CD14-positive monocyte (primary cell): Measurements from ENCODE around the gene DNMBP. TPM values are rescaled to one million over a fixed set of nuclear protein-coding genes. Genes with fewer than 3 reads are reported as not detected.

Experiments used
- DNase-seq, 3 donors: peaks; one replicate each; pipeline ENCODE4 v3.0.0-alpha.2; 2011 to 2022
- H2AFZ ChIP-seq: 2 replicates; pipeline ENCODE4 v1.6.0; 2012; ENCODE audit warnings: mild to moderate bottlenecking, low read depth, low read length, inconsistent platforms; ENCODE audit not compliant: insufficient read depth, poor library complexity, severe bottlenecking
- H3K27ac ChIP-seq, 2 donors: 1 replicate in 1 of 2; 2 replicates in 1 of 2; pipeline ENCODE4 v1.5.1; 2012 to 2013; ENCODE audit warnings: low read length in 2 of 2, control low read depth in 1 of 2, inconsistent platforms in 1 of 2, low read depth in 1 of 2, mild to moderate bottlenecking in 1 of 2
- H3K27me3 ChIP-seq, 2 donors: one replicate each; pipeline versions ENCODE4 v1.6.0 to v1.6.1; 2011 to 2013; ENCODE audit warnings: low read length in 2 of 2; ENCODE audit not compliant: control insufficient read depth in 2 of 2, insufficient read depth in 2 of 2
- H3K36me3 ChIP-seq, 2 donors: replicated peaks in 1 of 2; 1 replicate in 1 of 2; 2 replicates in 1 of 2; pipeline versions ENCODE4 v1.5.1 to v1.6.1; 2012 to 2013; ENCODE audit warnings: low read length in 2 of 2, control low read depth in 1 of 2, inconsistent platforms in 1 of 2, mild to moderate bottlenecking in 1 of 2; ENCODE audit not compliant: insufficient read depth in 2 of 2, control insufficient read depth in 1 of 2
- H3K4me1 ChIP-seq, 2 donors: 1 replicate in 1 of 2; 2 replicates in 1 of 2; pipeline versions ENCODE4 v1.5.1 to v1.6.1; 2012 to 2013; ENCODE audit warnings: low read length in 2 of 2, control low read depth in 1 of 2, inconsistent platforms in 1 of 2, mild to moderate bottlenecking in 1 of 2, moderate library complexity in 1 of 2; ENCODE audit not compliant: insufficient read depth in 2 of 2, control insufficient read depth in 1 of 2
- H3K4me2 ChIP-seq: replicated peaks from 2 replicates; pipeline ENCODE3; 2012; ENCODE audit warnings: low read length, moderate library complexity, mild to moderate bottlenecking; ENCODE audit not compliant: poor library complexity, severe bottlenecking; ENCODE audit errors: extremely low read depth
- H3K4me3 ChIP-seq, 3 experiments: fragments of 200-600 bp in 1 of 3; sonication (generic) in 1 of 3; replicated peaks in 1 of 3; 1 replicate in 2 of 3; 2 replicates in 1 of 3; pipeline ENCODE4 v1.5.1; 2011 to 2013; ENCODE audit warnings: low read length in 3 of 3, mild to moderate bottlenecking in 3 of 3, control low read depth in 2 of 3, low read depth in 2 of 3, inconsistent platforms in 1 of 3, moderate library complexity in 1 of 3
- H3K79me2 ChIP-seq: 2 replicates; pipeline ENCODE4 v1.6.0; 2012; ENCODE audit warnings: mild to moderate bottlenecking, control low read depth, inconsistent platforms, low read length, moderate library complexity; ENCODE audit not compliant: insufficient read depth
- H3K9ac ChIP-seq: 2 replicates; pipeline ENCODE4 v1.6.0; 2017; ENCODE audit warnings: low read length, mild to moderate bottlenecking; ENCODE audit not compliant: insufficient read depth, poor library complexity, severe bottlenecking
- H3K9me3 ChIP-seq, 2 donors: replicated peaks in 1 of 2; 1 replicate in 1 of 2; 2 replicates in 1 of 2; pipeline versions ENCODE4 v1.5.1 to v1.6.1; 2012 to 2013; ENCODE audit warnings: low read length in 2 of 2, control low read depth in 1 of 2; ENCODE audit not compliant: control insufficient read depth in 1 of 2, insufficient read depth in 1 of 2
- H4K20me1 ChIP-seq: 2 replicates; pipeline ENCODE4 v1.6.0; 2012; ENCODE audit warnings: mild to moderate bottlenecking, low read length, control low read depth, moderate library complexity; ENCODE audit not compliant: insufficient read depth
- H3K27ac Mint-ChIP-seq, 7 donors: one replicate each; pipeline ENCODE4 v1.8.0; 2020; ENCODE audit warnings: mild to moderate bottlenecking in 7 of 7, mixed read lengths in 7 of 7, moderate library complexity in 6 of 7, inconsistent platforms in 2 of 7
- H3K27me3 Mint-ChIP-seq, 3 donors: one replicate each; pipeline ENCODE4 v1.8.0; 2021 to 2022; ENCODE audit warnings: low read depth in 3 of 3, mild to moderate bottlenecking in 3 of 3, mixed read lengths in 3 of 3, moderate library complexity in 3 of 3, inconsistent platforms in 1 of 3
- H3K36me3 Mint-ChIP-seq, 2 donors: one replicate each; pipeline ENCODE4 v1.8.0; 2020; ENCODE audit warnings: mixed read lengths in 2 of 2, inconsistent platforms in 1 of 2, mild to moderate bottlenecking in 1 of 2
- H3K4me1 Mint-ChIP-seq: one replicate; pipeline ENCODE4 v1.8.0; 2020; ENCODE audit warnings: mild to moderate bottlenecking, mixed read lengths
- H3K4me3 Mint-ChIP-seq, 2 donors: one replicate each; pipeline ENCODE4 v1.8.0; 2020; ENCODE audit warnings: mild to moderate bottlenecking in 2 of 2, mixed read lengths in 2 of 2, moderate library complexity in 1 of 2
- H3K9me3 Mint-ChIP-seq, 7 donors: one replicate each; pipeline ENCODE4 v1.8.0; 2020 to 2022; ENCODE audit warnings: mixed read lengths in 7 of 7, mild to moderate bottlenecking in 6 of 7, moderate library complexity in 6 of 7, inconsistent platforms in 2 of 7
- WGBS: methylation state at CpG from one replicate; pipeline ENCODE4 v1.1.5; 2013; ENCODE audit warnings: missing lambda C conversion rate; ENCODE audit not compliant: insufficient coverage; 5-methylcytosine and 5-hydroxymethylcytosine counted together
- intact Hi-C, 2 donors: fragments of 100-400 bp; cut with micrococcal nuclease; formaldehyde crosslinking; loops; one replicate each; pipeline versions ENCODE4 v1.15.0 to v1.15.1; 2023
- polyA plus RNA-seq, 3 donors: library from polyadenylated mRNA; depleted of rRNA in 1 of 3; unstranded in 2 of 3; stranded (reverse) in 1 of 3; fragments of 300-500 nt in 2 of 3; fragments of >200 nt in 1 of 3; fragmentation: Illumina TruSeq in 2 of 3; gene quantifications; 1 replicate in 2 of 3; 2 replicates in 1 of 3; pipeline ENCODE4 v1.2.3, GENCODE V29; 2012 to 2021
- TF ChIP-seq, protein P1 (sequence below): fragments of 200-600 bp; IDR thresholded peaks from one replicate; pipeline ENCODE4 v1.8.0; 2022; ENCODE audit warnings: antibody characterized with exemption, mild to moderate bottlenecking

Gene DNMBP
- polyA plus RNA-seq, 3 donors, result 0.83 to 10.3 (median 1.2) TPM

DNA sequence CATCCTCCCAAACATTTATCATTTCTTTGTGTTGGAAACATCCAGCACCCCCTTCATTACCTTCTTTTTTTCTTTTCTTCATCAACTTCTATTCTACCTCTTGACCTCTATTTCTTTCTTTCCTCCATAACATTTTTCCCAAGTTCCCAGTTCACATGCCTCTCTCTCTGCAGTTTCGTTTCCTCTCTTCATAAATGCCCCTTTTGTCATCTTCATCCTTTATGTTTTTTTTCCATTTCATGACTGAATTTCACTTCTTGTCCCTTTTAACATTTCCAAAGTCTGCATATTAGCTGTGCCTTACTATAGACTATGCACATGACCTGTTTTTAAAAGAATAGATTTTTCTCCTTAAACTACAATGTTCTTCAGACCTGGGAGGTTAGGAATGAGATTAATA is 48.2 kb upstream of the DNMBP start:
- Histone ChIP-seq H3K4me2 (no peak overlapping the region), H4K20me1 (no peaks in the 10 kb centered on the region), H3K79me2 (no peaks in the 10 kb centered on the region), H3K4me1 (no peaks in the 10 kb centered on the region), H3K27me3 (peaks cover 0 to 2% of the 10 kb centered on the region in 2 donors), H3K27ac (no peak overlapping the region), H3K4me3 (no peak overlapping the region), H3K36me3 (no peaks in the 10 kb centered on the region), H2AFZ (no peak overlapping the region), H3K9me3 (no peaks in the 10 kb centered on the region), H3K9ac (no peak overlapping the region)
- no peak overlapping the region for H3K27ac Mint-ChIP-seq
- no peak overlapping the region for H3K4me3 Mint-ChIP-seq
- intact Hi-C loops, result no loop called here
- no peak for DNase-seq
- peaks cover 5 to 9% (median 8%) of the 10 kb centered on the region in 3 donors for H3K27me3 Mint-ChIP-seq
- TF ChIP-seq, protein P1, sequence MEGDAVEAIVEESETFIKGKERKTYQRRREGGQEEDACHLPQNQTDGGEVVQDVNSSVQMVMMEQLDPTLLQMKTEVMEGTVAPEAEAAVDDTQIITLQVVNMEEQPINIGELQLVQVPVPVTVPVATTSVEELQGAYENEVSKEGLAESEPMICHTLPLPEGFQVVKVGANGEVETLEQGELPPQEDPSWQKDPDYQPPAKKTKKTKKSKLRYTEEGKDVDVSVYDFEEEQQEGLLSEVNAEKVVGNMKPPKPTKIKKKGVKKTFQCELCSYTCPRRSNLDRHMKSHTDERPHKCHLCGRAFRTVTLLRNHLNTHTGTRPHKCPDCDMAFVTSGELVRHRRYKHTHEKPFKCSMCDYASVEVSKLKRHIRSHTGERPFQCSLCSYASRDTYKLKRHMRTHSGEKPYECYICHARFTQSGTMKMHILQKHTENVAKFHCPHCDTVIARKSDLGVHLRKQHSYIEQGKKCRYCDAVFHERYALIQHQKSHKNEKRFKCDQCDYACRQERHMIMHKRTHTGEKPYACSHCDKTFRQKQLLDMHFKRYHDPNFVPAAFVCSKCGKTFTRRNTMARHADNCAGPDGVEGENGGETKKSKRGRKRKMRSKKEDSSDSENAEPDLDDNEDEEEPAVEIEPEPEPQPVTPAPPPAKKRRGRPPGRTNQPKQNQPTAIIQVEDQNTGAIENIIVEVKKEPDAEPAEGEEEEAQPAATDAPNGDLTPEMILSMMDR, result no peak
- WGBS, result 63% methylated on average over 1 of the region's 1 CpG
- no peaks in the 10 kb centered on the region for H3K36me3 Mint-ChIP-seq
- H3K4me1 Mint-ChIP-seq, result peaks cover 3% of the 10 kb centered on the region
- H3K9me3 Mint-ChIP-seq, result peaks cover 0 to 7% (median 4%) of the 10 kb centered on the region in 7 donors

DNA sequence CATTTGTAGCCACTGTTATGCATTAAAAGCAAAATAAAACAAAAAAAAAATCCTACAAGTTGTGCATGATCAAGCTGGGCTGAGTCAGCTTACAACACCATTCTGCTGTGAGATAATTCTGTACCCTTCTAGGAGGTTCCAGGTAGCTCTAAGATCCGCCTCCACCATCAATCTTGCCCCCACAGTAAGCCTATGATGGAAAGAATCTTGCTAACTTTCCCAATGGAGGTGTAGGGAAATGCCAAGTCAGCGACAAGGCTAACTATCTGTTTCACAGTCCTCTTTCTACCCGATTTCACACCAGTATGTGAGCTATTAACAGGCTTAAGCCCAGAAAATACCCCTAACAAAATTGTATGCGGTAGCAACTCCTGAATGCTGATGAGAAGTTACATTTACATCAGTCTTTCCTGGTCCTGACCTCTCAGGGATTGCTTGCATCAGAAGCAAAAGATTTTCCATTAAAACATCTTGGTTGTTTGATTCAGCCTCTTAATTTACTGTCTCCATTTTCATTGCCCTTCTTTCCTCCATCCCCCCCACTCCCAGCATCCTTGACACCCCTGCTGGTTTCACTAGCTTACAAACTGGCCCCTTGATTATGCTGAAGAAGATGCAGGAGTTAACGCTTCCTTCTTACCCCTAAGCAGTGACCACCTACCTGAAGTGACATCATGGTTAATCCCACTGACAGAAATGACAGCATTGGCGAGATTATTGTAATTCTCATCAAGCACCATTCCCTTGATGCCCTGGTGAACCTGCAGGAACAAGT is 44.1 kb upstream of the DNMBP start:
- H3K9me3 Mint-ChIP-seq, result peaks cover 0 to 7% (median 4%) of the 10 kb centered on the region in 7 donors
- no peak overlapping the region for H3K4me2 ChIP-seq
- H3K27ac ChIP-seq, result no peak overlapping the region
- H3K4me3 Mint-ChIP-seq, result peak overlapping the region in 1 of 2 donors; percentile 9
- no peak overlapping the region for H2AFZ ChIP-seq
- no peaks in the 10 kb centered on the region for H4K20me1 ChIP-seq
- H3K9ac ChIP-seq, result no peak overlapping the region
- no peaks in the 10 kb centered on the region for H3K4me1 ChIP-seq
- peaks cover 3 to 10% (median 9%) of the 10 kb centered on the region in 3 donors for H3K27me3 Mint-ChIP-seq
- no peaks in the 10 kb centered on the region for H3K36me3 Mint-ChIP-seq
- TF ChIP-seq, protein P1, result no peak
- H3K36me3 ChIP-seq, result no peaks in the 10 kb centered on the region
- H3K4me3 ChIP-seq, result no peak overlapping the region
- no peaks in the 10 kb centered on the region for H3K9me3 ChIP-seq
- intact Hi-C loops, result no loop called here
- WGBS, result 80% methylated on average over 2 of the region's 6 CpGs
- H3K79me2 ChIP-seq, result no peaks in the 10 kb centered on the region
- peaks cover 3% of the 10 kb centered on the region for H3K4me1 Mint-ChIP-seq
- H3K27me3 ChIP-seq, result peaks cover 0 to 2% of the 10 kb centered on the region in 2 donors
- DNase-seq, result no peak
- no peak overlapping the region for H3K27ac Mint-ChIP-seq
